Bronchial epithelial cell (primary cell): ENCODE results near the gene IRF3. TPM values are rescaled to one million over a fixed set of nuclear protein-coding genes. Genes with fewer than 3 reads are reported as not detected.
A peak's percentile ranks its signal among the peaks of the same experiment; 100 is the strongest.

Source experiments
- DNase-seq: peaks from one replicate; pipeline ENCODE4 v3.0.0-alpha.2; 2010; ENCODE audit warnings: low read depth
- FAIRE-seq: peaks from 2 replicates; lab custom pipeline; 2011; peaks lifted over from hg19 to GRCh38; lab: Jason Lieb, UNC
- H3K27me3 ChIP-seq: 2 replicates; pipeline ENCODE4 v1.5.1; 2011; ENCODE audit warnings: low read length; ENCODE audit not compliant: control insufficient read depth, insufficient read depth
- H3K36me3 ChIP-seq: 2 replicates; pipeline ENCODE4 v1.5.1; 2011; ENCODE audit warnings: low read length; ENCODE audit not compliant: control insufficient read depth, insufficient read depth
- H3K4me3 ChIP-seq: 2 replicates; pipeline ENCODE4 v1.5.1; 2011; ENCODE audit warnings: mild to moderate bottlenecking, low read depth, low read length, control low read depth
- CTCF ChIP-seq: IDR thresholded peaks from 2 replicates; pipeline ENCODE4 v1.5.1; 2011; ENCODE audit warnings: mild to moderate bottlenecking, moderate library complexity, low read length, control low read depth, inconsistent platforms; ENCODE audit not compliant: insufficient read depth, severe bottlenecking
- total RNA-seq: library from RNA; depleted of rRNA; stranded (reverse); fragments of >200 nt; gene quantifications from 2 replicates; pipeline ENCODE4 v1.2.1, GENCODE V29; 2014

Gene IRF3
- total RNA-seq, 1 donor from 2014 or later: 128 TPM

GRCh38 chr19:49692147-49692506 is 26.5 kb upstream of the IRF3 start:
- Histone ChIP-seq H3K27me3 (no peaks in the 10 kb centered on the region), H3K36me3 (peaks cover 6% of the 10 kb centered on the region), H3K4me3 (no peak overlapping the region)
- TF ChIP-seq CTCF: no peak
- no peak for FAIRE-seq
- no peak for DNase-seq

GRCh38 chr19:49691243-49692146 is 25.8 kb upstream of the IRF3 start:
- Histone ChIP-seq H3K36me3 (peaks cover 6% of the 10 kb centered on the region), H3K27me3 (no peaks in the 10 kb centered on the region), H3K4me3 (peak overlapping the region; percentile 36)
- DNase-seq (peak; percentile 11), FAIRE-seq (peak; percentile 40)
- TF ChIP-seq CTCF: no peak

GRCh38 chr19:49690656-49691242 is 25.1 kb upstream of the IRF3 start, which contains the start of gene CPT1C:
TSS of gene CPT1C (plus strand) at chr19:49691116. CDS start at chr19:49692253, 1,137 bp downstream.
- peak within 1 kb of the TSS; percentile 36 for H3K4me3 ChIP-seq
- FAIRE-seq (no peak), DNase-seq (peak; percentile 60)
- H3K27me3 ChIP-seq: no peaks in the 10 kb centered on the region
- H3K36me3 ChIP-seq: peaks cover 11% of the 10 kb centered on the region
- no peak for TF ChIP-seq CTCF

GRCh38 chr19:49690079-49690655 is 24.5 kb upstream of the IRF3 start:
- Histone ChIP-seq H3K36me3 (peaks cover 13% of the 10 kb centered on the region), H3K4me3 (peak overlapping the region; percentile 36), H3K27me3 (no peaks in the 10 kb centered on the region)
- DNase-seq (no peak), FAIRE-seq (no peak)
- TF ChIP-seq CTCF: no peak

GRCh38 chr19:49689133-49690078 is 23.7 kb upstream of the IRF3 start, which contains the start of gene ADM5:
TSS of gene ADM5 (plus strand) at chr19:49689594. CDS start at chr19:49689838, 244 bp downstream.
- FAIRE-seq (no peak), DNase-seq (peak; percentile 26)
- Histone ChIP-seq H3K27me3 (no peaks in the 10 kb centered on the region), H3K36me3 (peaks cover 20% of the 10 kb centered on the region), H3K4me3 (peak within 1 kb of the TSS; percentile 36)
- peak; percentile 90 for TF ChIP-seq CTCF
